ENCODE results near the gene L3MBTL1.
A peak's percentile ranks its signal among the peaks of the same experiment; 100 is the strongest.
"Not testable (repeated sequence)": the region's sequence is repeated elsewhere in the genome, so short reads cannot be mapped to it uniquely, and the experiment has no call there.

L3MBTL1 gene

GRCh38 chr20:43560974-43561373 lies 53.5 kb downstream of the L3MBTL1 start:
- no peak for DNase-seq

GRCh38 chr20:43563429-43563828 lies 55.9 kb downstream of the L3MBTL1 start:
- no peak for DNase-seq

DNA sequence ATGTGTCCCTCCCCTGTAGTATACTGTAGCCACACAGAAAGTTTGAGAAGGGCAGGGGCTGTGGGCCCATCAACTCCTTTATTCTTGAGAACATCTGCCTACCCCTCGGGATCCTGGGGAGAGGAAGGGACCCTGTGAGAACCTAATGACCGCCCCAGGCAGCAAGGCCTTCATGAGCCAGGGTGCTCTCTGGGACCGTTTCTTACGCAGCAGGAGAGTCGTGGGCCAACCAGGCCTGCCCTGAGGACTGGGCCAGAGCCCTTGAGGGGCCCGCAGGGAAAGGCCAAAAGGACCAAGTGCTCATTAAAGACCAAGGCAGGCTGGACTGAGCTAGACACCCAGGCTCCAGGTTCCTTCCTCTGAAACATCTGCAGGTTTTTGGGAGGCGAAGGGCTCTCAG lies 56.5 kb downstream of the L3MBTL1 start:
- no peak for DNase-seq

DNA sequence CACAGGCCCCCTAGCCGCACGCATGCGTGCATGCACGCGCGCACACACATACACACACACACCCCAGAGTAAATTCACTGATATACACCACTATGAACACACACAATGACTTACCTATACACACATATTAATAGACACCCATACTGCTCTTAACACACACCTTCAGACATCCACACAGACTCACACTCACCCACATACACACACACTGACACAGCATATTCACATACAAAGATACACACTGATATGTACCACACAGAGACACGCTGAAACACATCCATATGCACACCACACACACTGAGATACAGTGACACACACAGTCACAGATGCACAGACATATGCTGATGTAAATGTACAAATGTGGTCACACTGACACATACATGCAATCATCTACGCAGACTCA lies 57.0 kb downstream of the L3MBTL1 start:
- no peak for DNase-seq

DNA sequence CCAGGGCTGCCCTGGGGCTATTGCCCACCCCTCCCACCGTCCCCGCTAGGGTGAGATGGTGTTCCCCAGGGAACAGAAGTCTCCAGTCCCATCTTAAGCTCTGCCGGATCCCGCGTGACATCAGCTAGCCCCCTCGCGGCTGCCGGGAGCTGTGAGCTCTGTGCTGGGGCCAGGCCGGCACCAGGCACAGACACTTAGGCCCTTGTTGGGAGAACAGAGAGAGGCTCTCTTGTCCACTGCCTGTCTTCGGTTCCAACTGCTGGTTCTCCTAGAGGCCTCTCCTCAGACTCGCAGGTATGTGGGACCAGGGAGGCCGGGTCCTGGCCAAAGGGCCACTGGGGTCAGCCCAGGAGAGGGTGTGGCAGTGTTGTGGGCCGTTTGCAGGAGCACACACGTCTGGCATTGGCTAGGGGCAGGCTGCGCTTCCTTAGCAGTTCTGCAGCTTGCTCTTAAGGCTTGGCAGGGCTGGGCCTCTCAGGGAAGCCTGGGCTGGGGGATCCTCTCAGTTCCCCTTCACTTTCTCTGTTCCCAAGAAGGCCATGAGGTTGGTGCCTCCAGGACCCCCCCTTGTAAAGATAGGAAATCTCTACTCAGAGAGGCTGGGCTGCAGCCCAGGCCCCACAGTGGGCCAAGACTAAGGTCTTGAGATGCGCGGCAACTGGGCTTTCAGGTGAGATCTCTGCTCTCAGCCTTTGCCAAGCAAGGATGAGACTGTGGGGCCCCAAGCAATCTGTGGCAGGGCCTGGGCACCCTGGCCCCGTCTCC lies 57.7 kb downstream of the L3MBTL1 start:
- DNase-seq: no peak

DNA sequence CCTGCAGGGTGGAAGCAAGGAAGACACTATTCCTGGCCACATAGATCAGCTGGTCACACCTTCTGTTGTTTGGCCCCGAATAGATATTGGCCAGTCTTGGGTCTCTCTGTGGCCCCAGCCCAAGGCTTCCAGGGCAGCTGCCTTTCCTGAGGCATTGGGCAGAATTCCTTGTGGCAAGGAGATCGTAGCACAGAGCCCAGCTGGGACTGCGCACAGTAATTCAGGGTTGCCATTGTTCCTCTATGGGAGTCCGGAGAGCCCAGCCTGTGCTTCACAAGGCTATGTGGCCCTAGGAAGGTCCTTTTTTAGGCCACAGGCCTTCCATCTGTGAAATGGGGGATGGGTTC lies 58.2 kb downstream of the L3MBTL1 start:
- DNase-seq: no peak

DNA sequence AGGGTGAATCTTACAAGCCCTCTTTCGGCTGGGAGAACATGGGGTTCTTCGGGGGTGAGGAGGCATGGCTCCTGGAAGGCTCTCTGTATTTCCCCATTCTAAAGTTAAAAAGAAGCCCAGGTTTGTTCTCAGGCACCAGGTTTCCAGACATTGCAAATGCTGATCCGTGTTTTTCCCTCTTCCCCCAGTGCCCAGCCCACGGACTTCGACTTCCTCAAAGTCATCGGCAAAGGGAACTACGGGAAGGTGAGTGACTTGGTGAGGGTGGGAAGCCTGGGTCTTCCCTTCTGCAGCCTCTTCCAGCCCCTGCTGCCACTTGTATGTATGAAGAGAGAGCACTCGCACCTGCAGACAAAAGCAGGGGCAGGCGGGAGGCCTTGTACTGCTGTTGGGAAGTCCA lies 60.0 kb downstream of the L3MBTL1 start:
- no peak for DNase-seq

- DNase-seq: no peak
These were observed 61.2 kb downstream of the L3MBTL1 start for GRCh38 chr20:43568706-43569105.

GRCh38 chr20:43569282-43569681 lies 61.8 kb downstream of the L3MBTL1 start:
- DNase-seq: no peak

DNA sequence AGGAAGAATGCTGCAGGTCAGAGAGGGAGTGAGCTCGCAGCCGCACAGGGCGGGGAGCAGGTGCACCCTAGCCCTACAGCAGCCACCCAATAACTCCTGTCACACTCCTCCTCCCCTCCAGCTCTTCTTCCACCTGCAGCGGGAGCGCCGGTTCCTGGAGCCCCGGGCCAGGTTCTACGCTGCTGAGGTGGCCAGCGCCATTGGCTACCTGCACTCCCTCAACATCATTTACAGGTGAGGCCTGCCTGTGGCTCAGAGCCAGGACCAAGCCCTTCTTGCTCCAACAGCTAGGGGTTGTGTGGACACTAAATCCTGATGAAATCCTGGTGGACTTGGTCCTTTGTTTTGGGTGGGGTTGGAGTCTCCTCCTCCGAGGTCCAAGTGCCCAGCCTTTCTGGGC lies 63.0 kb downstream of the L3MBTL1 start:
- no peak for DNase-seq

DNA sequence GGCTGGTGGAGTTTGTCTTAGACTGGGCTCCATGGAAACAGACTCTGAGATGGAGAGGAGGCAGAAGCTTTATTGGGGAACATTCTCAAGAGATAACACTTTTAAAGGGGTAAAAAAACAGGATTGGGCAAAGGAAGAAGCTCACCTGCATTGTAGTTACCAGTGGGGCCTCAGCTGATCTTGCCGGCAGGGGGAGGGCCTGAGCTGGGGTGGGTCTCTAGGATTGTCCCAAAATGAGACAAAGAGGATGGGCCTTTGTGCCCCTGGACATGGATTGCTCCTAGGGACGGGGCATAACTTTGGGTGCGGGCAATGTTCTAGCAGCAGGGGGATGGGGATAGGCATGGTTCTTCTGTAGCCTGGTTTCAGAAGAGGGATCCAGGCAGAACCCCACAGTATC lies 63.8 kb downstream of the L3MBTL1 start:
- DNase-seq: no peak

- no peak for DNase-seq
These were observed 64.3 kb downstream of the L3MBTL1 start for GRCh38 chr20:43571771-43572170.

DNA sequence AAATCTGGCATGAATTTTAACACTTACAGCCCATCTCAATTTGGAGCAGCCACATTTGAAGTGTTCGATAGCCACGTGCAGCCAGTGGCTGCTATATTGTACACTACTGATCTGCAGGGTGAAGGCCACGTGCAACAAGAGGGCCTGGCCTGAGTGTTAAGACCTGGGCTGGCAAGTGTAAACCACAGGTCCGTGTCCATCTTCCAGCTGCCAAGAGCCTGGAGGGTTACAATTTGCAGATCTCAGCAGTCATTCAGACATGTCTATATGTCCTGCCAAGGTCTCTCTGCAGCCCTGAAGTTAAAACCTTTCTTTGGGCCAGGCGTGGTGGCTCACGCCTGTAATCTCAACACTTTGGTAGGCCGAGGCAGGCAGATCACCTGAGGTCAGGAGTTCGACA lies 65.4 kb downstream of the L3MBTL1 start:
- DNase-seq: no peak

- DNase-seq: no peak
These were observed 68.6 kb downstream of the L3MBTL1 start for GRCh38 chr20:43576108-43576507.

- no peak for DNase-seq
These were observed 72.6 kb downstream of the L3MBTL1 start for GRCh38 chr20:43579861-43580793.

GRCh38 chr20:43583133-43583864 lies 75.8 kb downstream of the L3MBTL1 start:
- no peak for DNase-seq

DNA sequence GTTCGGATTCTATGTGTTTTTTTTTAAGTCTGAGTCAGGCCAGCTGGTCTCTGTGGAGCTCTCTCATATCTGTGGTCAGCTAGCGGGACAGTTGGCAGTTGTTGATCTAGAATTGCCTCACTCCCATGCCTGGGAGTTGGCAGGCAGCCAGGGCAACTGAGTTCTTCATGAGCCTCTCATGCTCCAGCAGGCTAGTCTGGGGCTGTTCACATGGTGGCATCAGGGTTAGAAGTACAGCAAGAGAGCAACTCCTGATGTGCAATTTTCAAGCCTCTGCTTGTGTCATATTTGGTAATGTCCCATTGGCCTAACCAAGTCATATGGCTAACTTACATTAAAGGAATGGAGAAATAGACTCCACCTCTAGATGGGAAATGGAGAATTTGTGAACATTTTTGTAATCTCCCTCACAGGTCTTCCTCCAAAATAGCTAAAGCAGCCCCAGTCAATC lies 76.5 kb downstream of the L3MBTL1 start:
- DNase-seq: no peak

DNA sequence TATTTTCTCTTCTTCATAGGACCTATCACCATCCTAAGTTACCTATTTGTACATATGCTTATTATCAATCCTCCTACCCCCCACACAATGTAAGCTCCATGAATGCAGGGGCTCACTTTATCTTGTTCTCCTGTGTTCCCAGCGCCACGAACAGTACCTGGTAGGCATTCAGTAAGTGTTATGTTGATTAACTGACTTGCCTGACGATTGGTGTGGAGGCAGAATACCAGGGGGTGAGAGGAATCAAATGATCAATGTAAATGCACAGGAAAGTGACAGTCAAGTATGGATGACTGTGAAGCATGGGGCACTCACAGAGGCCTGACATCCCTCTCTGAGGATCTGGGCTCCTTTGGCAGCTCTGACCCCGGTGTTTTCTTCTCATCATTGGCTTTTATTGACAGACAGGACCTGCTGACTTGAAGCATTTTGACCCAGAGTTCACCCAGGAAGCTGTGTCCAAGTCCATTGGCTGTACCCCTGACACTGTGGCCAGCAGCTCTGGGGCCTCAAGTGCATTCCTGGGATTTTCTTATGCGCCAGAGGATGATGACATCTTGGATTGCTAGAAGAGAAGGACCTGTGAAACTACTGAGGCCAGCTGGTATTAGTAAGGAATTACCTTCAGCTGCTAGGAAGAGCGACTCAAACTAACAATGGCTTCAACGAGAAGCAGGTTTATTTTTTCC lies 77.1 kb downstream of the L3MBTL1 start:
- DNase-seq: no peak

- DNase-seq: no peak
These were observed 79.1 kb downstream of the L3MBTL1 start for GRCh38 chr20:43586641-43587040.

- DNase-seq: not testable (repeated sequence)
These were observed 81.0 kb downstream of the L3MBTL1 start for GRCh38 chr20:43588526-43588925.

DNA sequence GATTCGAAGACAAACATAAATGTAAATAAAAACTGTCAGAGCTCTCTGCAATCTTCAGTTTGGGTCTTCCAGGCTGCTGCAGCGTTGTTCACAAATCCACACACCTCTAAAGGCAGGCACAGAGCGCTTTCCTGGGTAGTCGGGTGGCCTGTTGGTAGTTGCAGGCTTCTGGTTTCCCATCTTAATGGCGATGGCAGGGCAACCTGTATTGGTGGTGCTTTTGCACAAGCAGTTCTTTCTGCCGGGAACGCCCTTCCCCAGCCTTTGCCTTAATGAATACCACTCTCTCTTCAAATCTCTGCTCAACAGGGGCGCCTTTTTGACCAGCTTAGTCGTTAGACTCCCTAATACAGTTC lies 82.5 kb downstream of the L3MBTL1 start:
- no peak for DNase-seq

DNA sequence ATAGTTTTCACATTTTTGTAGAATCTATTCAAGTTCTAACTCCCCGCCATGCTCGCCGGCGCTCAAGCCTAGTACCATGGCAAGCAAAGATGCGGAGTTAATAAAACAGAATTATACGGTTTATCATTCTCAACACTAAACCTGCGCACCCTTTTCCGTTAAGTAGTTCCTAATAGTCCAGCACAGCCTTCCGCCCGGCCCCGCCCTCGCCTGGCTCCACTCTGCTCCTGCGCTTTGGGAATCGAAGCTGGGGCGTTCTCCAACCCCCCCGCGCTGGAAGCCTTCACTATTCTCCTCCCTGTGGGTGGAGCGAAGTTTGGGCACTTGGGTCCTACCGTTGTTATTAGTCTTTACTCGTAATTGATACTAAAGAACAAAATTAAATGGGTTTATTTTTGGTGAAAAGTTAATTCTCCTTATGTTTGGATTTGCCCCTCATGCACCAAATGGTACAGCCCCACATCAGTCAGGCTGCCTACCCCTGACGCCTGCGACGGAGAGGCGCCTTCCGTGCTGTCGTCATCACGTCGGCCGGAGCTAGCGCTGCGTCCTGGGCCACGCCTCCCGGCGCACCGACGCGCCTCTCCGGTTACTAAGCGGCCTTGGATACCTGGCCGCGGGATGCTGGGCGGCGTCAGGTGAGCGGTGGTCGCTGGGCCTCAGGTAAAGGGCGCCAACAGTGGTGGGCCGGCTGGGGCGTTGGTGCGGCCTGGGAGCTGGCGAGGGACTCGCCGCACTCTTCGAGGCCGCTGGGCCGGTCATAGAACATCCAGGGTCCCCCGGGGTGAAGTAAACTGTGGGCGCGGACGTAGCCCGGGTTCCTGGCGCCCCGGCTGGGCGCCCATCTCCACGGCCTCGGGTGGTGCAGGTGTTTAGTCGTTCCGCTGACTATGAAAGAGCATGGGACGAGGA lies 83.2 kb downstream of the L3MBTL1 start, which contains the start of gene IFT52:
TSS of gene IFT52 (plus strand) at position 546 of the 912 bp plus-strand sequence. CDS start 3,762 bp downstream, outside the sequence.
- DNase-seq: peak; percentile 88

All from CD4-positive, alpha-beta T cell treated with Interleukin-4 for 1 hour (primary cell).